GM21360 (cell line): ENCODE data around the gene UGT2B17.
"Not testable (repeated sequence)": the region's sequence is repeated elsewhere in the genome, so short reads cannot be mapped to it uniquely, and the experiment has no call there.

Experiments used
- ATAC-seq: cut with Tn5 transposase; IDR thresholded peaks from one replicate; pipeline ENCODE4 v1.9.1; 2021; ENCODE audit warnings: mild to moderate bottlenecking, moderate library complexity; ENCODE audit not compliant: unreplicated experiment

The UGT2B17 gene

GRCh38 chr4:68569466-68570121, 6.5 kb downstream of the UGT2B17 start:
- peak; percentile 40 for ATAC-seq

- ATAC-seq, result peak; percentile 15
These were observed 7.1 kb downstream of the UGT2B17 start for GRCh38 chr4:68569036-68569435.

GRCh38 chr4:68568535-68568934, 7.6 kb downstream of the UGT2B17 start:
- not testable (repeated sequence) for ATAC-seq

- not testable (repeated sequence) for ATAC-seq
These were observed 9.8 kb downstream of the UGT2B17 start for GRCh38 chr4:68566364-68566763.

GRCh38 chr4:68565082-68565481, 11.0 kb downstream of the UGT2B17 start:
- not testable (repeated sequence) for ATAC-seq

GRCh38 chr4:68560364-68561070, 15.6 kb downstream of the UGT2B17 start:
- ATAC-seq, result not testable (repeated sequence)

- ATAC-seq, result peak; percentile 40
These were observed 22.3 kb downstream of the UGT2B17 start for GRCh38 chr4:68553830-68554229.

GRCh38 chr4:68552818-68553811, 23.0 kb downstream of the UGT2B17 start:
- ATAC-seq, result peak; percentile 48

GRCh38 chr4:68542742-68543141, 33.4 kb downstream of the UGT2B17 start:
- not testable (repeated sequence) for ATAC-seq

- ATAC-seq, result no peak
These were observed 39.7 kb downstream of the UGT2B17 start for GRCh38 chr4:68536375-68536774.

GRCh38 chr4:68535974-68536373, 40.1 kb downstream of the UGT2B17 start:
- ATAC-seq, result no peak

- ATAC-seq, result not testable (repeated sequence)
These were observed 53.9 kb downstream of the UGT2B17 start for GRCh38 chr4:68522232-68522631.

GRCh38 chr4:68520985-68521384, 55.1 kb downstream of the UGT2B17 start:
- no peak for ATAC-seq

- ATAC-seq, result no peak
These were observed 57.2 kb downstream of the UGT2B17 start for GRCh38 chr4:68518889-68519288.

- ATAC-seq, result not testable (repeated sequence)
These were observed 70.7 kb downstream of the UGT2B17 start for GRCh38 chr4:68505452-68505851.

- not testable (repeated sequence) for ATAC-seq
These were observed 71.3 kb downstream of the UGT2B17 start for GRCh38 chr4:68504836-68505235.

- not testable (repeated sequence) for ATAC-seq
These were observed 72.7 kb downstream of the UGT2B17 start for GRCh38 chr4:68503462-68503861.

GRCh38 chr4:68499021-68499420, 77.1 kb downstream of the UGT2B17 start:
- no peak for ATAC-seq

- ATAC-seq, result peak; percentile 81
These were observed 77.6 kb downstream of the UGT2B17 start for GRCh38 chr4:68498413-68499007.

- ATAC-seq, result peak; percentile 50
These were observed 81.4 kb downstream of the UGT2B17 start for GRCh38 chr4:68494688-68495087.
